ENCODE results near the gene MRPS25. TPM values are rescaled to one million over a fixed set of nuclear protein-coding genes. Genes with fewer than 3 reads are reported as not detected.
"Not testable (repeated sequence)": the region's sequence is repeated elsewhere in the genome, so short reads cannot be mapped to it uniquely, and the experiment has no call there.

Gene MRPS25
- polyA plus RNA-seq, 2 of the 4 experiments (the other 2 are of a cell fraction) = 42.0 to 78.4 TPM

DNA sequence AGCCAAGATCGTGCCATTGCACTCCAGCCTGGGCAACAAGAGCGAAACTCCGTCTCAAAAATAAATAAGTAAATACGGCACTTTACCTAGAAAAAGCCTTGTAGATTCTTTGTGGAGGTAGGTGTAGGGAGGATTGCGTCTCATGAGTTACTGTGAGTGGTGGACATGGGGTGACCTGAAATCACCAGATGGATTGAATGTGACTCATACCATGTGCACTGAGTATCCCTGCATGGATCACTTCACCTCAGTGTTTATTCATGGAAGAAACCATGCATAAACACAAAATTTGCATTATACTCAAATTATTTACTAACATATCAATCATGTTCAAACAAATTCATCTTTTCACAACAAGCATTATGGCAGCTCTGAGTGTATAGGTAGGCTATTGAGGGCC is 55.9 kb downstream of the MRPS25 start:
- POLR2A ChIA-PET = no interaction called here
- no peak for DNase-seq (ENCODE audit: low read depth in 1 of 2, low spot score in 1 of 2)

DNA sequence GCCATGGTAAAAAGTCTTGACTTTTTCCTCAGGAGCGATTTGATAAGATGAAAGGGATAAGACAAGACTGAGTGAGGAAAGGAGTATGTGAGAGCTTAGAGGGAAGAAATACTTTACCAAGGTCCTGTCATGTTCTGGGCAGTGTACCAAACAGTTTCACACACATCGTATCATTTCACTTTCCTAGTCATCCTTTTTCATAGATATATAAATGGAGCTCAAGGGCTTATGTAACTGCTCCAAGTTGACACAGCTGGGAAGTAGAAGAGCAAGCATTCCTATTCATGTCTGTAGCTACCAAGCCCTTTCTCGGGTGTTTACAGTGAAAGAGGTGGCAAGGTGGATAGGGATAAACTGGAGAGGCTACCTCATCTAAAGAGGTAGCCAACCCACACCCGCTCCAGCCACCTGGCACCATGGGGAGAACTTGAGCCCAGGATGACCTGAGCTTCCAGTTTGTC is 57.4 kb downstream of the MRPS25 start:
- WGBS (ENCODE audit: missing lambda C conversion rate) = 84% methylated on average over 4 of the region's 4 CpGs
- Histone ChIP-seq H3K4me2 (no peak overlapping the region), H3K4me1 (no peaks in the 10 kb centered on the region), H3K9me3 (no peaks in the 10 kb centered on the region), H3K27ac (no peak overlapping the region), H3K4me3 (no peak overlapping the region)
- CTCF ChIA-PET = interaction anchor here (0.6 kb wide), 1 partner anchor 14 kb away, joined by 3 read pairs; no protein-coding TSS in a partner anchor
- TF ChIP-seq EHMT2 (IDR thresholded peaks at IDR 0.05; ENCODE audit: low read depth) (no peak), NR3C1 (IDR thresholded peaks at IDR 0.05) (no peak), HOXB5 (CRISPR knock-in tag; IDR thresholded peaks at IDR 0.05) (no peak), KDM5A (IDR thresholded peaks at IDR 0.05) (no peak), ATOH8 (CRISPR knock-in tag; IDR thresholded peaks at IDR 0.05; ENCODE audit: low read depth) (no peak), HOXA7 (CRISPR knock-in tag; IDR thresholded peaks at IDR 0.05) (no peak)
- TF ChIP-seq, protein P1, sequence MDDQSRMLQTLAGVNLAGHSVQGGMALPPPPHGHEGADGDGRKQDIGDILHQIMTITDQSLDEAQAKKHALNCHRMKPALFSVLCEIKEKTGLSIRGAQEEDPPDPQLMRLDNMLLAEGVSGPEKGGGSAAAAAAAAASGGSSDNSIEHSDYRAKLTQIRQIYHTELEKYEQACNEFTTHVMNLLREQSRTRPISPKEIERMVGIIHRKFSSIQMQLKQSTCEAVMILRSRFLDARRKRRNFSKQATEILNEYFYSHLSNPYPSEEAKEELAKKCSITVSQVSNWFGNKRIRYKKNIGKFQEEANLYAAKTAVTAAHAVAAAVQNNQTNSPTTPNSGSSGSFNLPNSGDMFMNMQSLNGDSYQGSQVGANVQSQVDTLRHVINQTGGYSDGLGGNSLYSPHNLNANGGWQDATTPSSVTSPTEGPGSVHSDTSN (IDR thresholded peaks at IDR 0.05) = no peak
- DNase-seq (ENCODE audit: low read depth in 1 of 2, low spot score in 1 of 2) (no peak), ATAC-seq (no peak; a peak in 1 of 6 replicates), FAIRE-seq (no peak)
- POLR2A ChIA-PET = interaction anchor here (0.7 kb wide), 1 partner anchor 61 kb away, joined by 5 read pairs; no protein-coding TSS in a partner anchor

More for the DNA sequence above, 55.9 kb downstream of the MRPS25 start:
- Histone ChIP-seq H3K4me1 (no peaks in the 10 kb centered on the region), H3K4me2 (no peak overlapping the region), H3K9me3 (no peaks in the 10 kb centered on the region), H3K27ac (no peak overlapping the region), H3K4me3 (no peak overlapping the region)
- CTCF ChIA-PET = no interaction called here
- no peak for TF ChIP-seq FOXS1 (CRISPR knock-in tag; IDR thresholded peaks at IDR 0.05)
- 97% methylated on average over 5 of the region's 5 CpGs for WGBS (ENCODE audit: missing lambda C conversion rate)
- ATAC-seq (no peak), FAIRE-seq (no peak)

DNA sequence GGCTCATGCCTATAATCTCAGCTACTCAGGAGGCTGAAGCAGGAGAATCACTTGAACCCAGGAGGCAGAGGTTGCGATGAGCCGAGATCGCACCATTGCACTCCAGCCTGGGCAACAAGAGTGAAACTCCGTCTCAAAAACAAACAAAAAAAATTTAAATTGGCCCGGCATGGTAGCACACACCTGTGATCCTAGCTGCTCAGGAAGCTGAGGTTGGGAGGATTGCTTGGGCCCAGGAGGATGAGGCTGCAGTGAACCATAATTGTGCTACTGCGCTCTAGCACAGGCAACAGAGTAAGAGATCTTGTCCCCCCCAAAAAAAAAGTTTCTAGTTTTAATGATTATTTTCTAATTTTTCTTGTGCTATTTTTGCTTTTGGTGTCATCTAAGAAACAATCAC is 65.9 kb downstream of the MRPS25 start:
- H3K4me1 ChIP-seq; FAIRE-seq; DNase-seq (ENCODE audit: low read depth in 1 of 2, low spot score in 1 of 2); POLR2A ChIA-PET; H3K9me3 ChIP-seq; CTCF ChIA-PET; H3K4me2 ChIP-seq; H3K27ac ChIP-seq; H3K4me3 ChIP-seq; ATAC-seq: not testable (repeated sequence)
- WGBS (ENCODE audit: missing lambda C conversion rate) = 90% methylated on average over 6 of the region's 6 CpGs

Other genes with a start within 250 kb of the MRPS25 start
- 0.13 and 0.16 TPM in 2 replicates for gene FGD5, start 246.4 kb downstream of the MRPS25 start, polyA plus RNA-seq (2011; rRNA removed)
- gene FGD5, start 246.4 kb downstream of the MRPS25 start, polyA plus RNA-seq (2017; fragmentation: RNase III; extraction: RNeasy Plus Mini Kit Qiagen cat#74134 plus additional on column Dnase treatment) = not detected in 3 replicates
- 20.2 and 25.3 TPM in 2 replicates for gene NR2C2, start 117.7 kb downstream of the MRPS25 start, polyA plus RNA-seq (2011; rRNA removed)
- 12.5 to 14.6 TPM (median 14.2 TPM) in 3 replicates for gene NR2C2, start 117.7 kb downstream of the MRPS25 start, polyA plus RNA-seq (2017; fragmentation: RNase III; extraction: RNeasy Plus Mini Kit Qiagen cat#74134 plus additional on column Dnase treatment)
- 14.9 and 15.2 TPM in 2 replicates for gene RBSN, start 33.8 kb upstream of the MRPS25 start, polyA plus RNA-seq (2011; rRNA removed)
- 9.1 to 9.6 TPM (median 9.5 TPM) in 3 replicates for gene RBSN, start 33.8 kb upstream of the MRPS25 start, polyA plus RNA-seq (2017; fragmentation: RNase III; extraction: RNeasy Plus Mini Kit Qiagen cat#74134 plus additional on column Dnase treatment)
- gene CAPN7, start 140.9 kb upstream of the MRPS25 start, polyA plus RNA-seq (2011; rRNA removed) = 31.1 and 36.8 TPM in 2 replicates
- 19.9 to 23.2 TPM (median 21.3 TPM) in 3 replicates for gene CAPN7, start 140.9 kb upstream of the MRPS25 start, polyA plus RNA-seq (2017; fragmentation: RNase III; extraction: RNeasy Plus Mini Kit Qiagen cat#74134 plus additional on column Dnase treatment)